ENCODE results near the gene RASAL2. TPM values are rescaled to one million over a fixed set of nuclear protein-coding genes. Genes with fewer than 3 reads are reported as not detected.

Gene RASAL2
- total and polyA plus RNA-seq, 2 of the 13 experiments (the other 11 are each of a cell fraction or from before 2014, with no cell fraction given): 5.4 to 5.9 TPM

- 46% methylated on average over 4 of the region's 4 CpGs for WGBS (ENCODE audit: low lambda C conversion rate)
- FAIRE-seq: no peak
- H3K9me3 ChIP-seq (ENCODE audit: low read length): no peaks in the 10 kb centered on the region
- H3K4me1 ChIP-seq (ENCODE audit: insufficient read depth, low read length): peaks cover 38% of the 10 kb centered on the region
- DNase-seq (ENCODE audit: low spot score): no peak
- no TSS peak for BruUV-seq (replicated peaks)
- no peaks in the 10 kb centered on the region for H4K20me1 ChIP-seq (ENCODE audit: insufficient read depth, low read length)
- TF ChIP-seq HIVEP1 (CRISPR knock-in tag; IDR thresholded peaks at IDR 0.05) (no peak), ZBTB39 (CRISPR knock-in tag; IDR thresholded peaks at IDR 0.05) (no peak), HMGXB3 (CRISPR knock-in tag; IDR thresholded peaks at IDR 0.05; ENCODE audit: borderline replicate concordance) (no peak), ZNF431 (CRISPR knock-in tag; IDR thresholded peaks at IDR 0.05; ENCODE audit: borderline replicate concordance, low read depth) (no peak), HNF4A (CRISPR knock-in tag; IDR thresholded peaks at IDR 0.05) (no peak)
- H3K27ac ChIP-seq (ENCODE audit: extremely low read length, insufficient read depth, low read length): no peak overlapping the region
- ChIA-PET POLR2A (interaction anchor here (1.0 kb wide), 1 partner anchor 14 kb away, joined by 3 read pairs; no protein-coding TSS in a partner anchor), CTCF (ENCODE audit: low intra/inter-chr PET ratio, low total read pairs) (no interaction called here)
- H2AFZ ChIP-seq (ENCODE audit: low read length): no peak overlapping the region
- H3K27me3 ChIP-seq (ENCODE audit: control insufficient read depth in 1 of 2, insufficient read depth in 2 of 2, low read length in 2 of 2): peaks cover 0 to 10% of the 10 kb centered on the region in 2 experiments; a peak in 2 of 5 replicates
- in situ Hi-C loops (cut with HindIII; ENCODE audit: extremely low pct_ligation_motif_present, low pct_unique_long_range_greater_than_20kb) (no loop called here), intact Hi-C loops (cut with micrococcal nuclease; ENCODE audit: unreplicated experiment) (no loop called here)
- H3K36me3 ChIP-seq (replicated peaks in 1 of 2; ENCODE audit: control insufficient read depth in 1 of 2, insufficient read depth in 2 of 2, low read length in 2 of 2): no peaks in the 10 kb centered on the region
- H3K9ac ChIP-seq (ENCODE audit: insufficient read depth, low read depth, low read length): no peak overlapping the region
- H3K4me2 ChIP-seq (ENCODE audit: low read depth, low read length): no peak overlapping the region
- no peak for ATAC-seq
- no peak overlapping the region for H3K4me3 ChIP-seq (replicated peaks in 1 of 3; ENCODE audit: insufficient read depth in 1 of 3, low read depth in 2 of 3, low read length in 3 of 3)
- H3K79me2 ChIP-seq (ENCODE audit: insufficient read depth, low read length): no peaks in the 10 kb centered on the region
These were observed 433.2 kb downstream of the RASAL2 start for GRCh38 chr1:178527117-178527516.

Measured in HepG2 (cell line).